GM19438 (cell line): Measurements from ENCODE around the gene SNRPA1.
A peak's percentile ranks its signal among the peaks of the same experiment; 100 is the strongest.

ENCODE experiments used
- ATAC-seq: cut with Tn5 transposase; IDR thresholded peaks from one replicate; pipeline ENCODE4 v1.9.1; 2021; ENCODE audit warnings: low read depth; ENCODE audit not compliant: unreplicated experiment

Gene SNRPA1

DNA sequence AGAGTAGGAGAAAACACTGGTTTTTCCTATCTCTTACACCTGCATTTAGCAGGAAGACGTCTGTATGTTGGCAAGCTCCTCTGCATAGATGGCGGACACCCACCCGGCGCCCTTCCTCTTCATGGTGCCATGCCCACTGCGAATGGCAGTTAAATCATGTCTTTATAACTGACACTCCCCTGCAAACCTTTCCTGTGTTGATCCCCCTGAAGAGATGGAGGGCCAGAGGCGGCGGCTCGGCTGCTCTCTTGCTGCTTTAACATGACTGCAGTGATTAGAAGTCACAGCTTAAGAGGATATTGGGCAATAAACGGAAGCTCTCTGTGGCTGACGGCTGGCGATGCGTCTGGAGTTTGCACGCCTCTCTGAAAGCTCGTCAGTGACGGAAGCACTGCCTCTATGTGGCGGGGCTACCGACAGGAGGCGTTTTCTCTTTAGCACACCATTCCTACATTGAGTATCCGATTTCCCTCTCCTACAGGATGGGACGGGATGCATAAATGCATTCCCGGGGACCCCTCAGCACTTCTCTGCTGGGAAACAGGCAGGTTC, 25.5 kb upstream of the SNRPA1 start:
- ATAC-seq, result peak; percentile 92

DNA sequence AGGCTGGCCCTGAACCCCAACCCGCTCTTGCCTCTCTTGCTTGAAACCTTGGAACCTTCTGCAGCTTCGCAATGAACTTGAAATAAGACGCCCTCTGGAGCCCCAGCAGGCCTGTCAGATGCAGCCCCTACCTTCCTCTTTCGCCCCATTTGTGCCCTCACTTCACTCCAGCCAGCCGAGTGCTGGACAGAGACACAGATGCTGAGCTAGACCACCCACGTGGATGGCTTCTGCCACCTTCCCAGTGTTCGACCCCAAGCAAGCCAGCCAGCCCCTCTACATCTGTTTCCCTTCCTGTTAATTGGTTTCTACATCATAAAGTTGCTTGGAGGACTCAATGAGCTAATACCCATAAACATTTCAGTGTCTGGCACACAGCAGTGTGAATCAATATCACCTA, 23.8 kb upstream of the SNRPA1 start:
- ATAC-seq, result no peak

DNA sequence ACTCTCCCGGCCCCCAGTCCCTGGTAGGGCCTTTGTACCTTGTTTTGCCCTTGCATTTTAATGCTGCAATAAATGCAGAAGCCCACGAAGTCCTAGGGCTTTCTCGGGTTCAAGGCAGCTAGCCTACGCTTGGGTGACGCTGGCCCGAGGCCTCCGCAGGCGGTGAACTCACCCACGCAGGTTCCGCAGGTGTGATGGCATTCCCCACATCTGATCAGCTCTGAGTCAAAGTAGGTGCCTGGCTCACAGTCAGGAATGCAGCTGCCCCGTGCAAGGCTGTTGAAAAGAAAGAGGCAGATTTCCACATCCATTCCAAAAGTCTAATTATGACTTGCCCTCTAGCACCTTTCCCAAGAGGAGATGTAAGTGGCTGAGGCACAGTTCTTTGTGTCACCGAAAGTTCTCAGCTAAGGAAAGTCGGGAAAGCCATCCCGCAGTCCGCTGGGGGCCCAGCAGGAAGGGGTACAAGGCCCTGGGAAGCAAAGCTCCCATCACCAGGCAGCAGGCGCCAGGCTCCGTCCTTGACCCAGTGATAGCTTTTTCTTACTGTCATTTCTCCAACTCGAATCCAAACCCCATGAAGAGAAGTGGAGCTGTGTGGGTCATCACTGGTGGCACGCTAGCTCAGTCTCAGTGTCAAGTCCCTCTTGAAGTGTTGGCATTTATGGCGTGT, 23.2 kb upstream of the SNRPA1 start:
- ATAC-seq, result no peak

DNA sequence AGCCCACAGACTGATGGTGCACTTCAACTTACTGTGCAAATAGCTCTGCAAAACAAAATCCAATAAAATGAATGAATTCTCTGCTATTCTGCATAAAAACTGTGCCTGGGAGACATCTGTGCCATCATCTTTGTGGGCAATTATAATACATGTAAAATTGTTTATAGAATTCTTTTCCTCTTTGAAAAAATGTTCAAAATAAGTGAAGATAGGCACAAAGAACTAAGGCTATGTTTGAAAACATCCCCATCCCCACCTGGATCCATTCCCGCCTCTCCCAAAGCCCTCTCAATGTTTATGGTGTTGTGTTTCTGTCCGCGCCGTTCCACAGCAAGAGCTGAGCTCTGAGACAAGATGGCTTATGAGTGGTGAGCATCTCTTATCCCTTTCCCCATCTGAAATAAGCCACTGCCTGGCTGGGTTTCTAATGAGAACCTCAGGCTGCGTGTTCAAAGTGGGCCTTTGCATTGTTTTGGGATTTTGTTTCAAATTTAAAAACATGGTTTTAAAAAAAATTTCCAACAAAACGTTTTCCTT, 22.4 kb upstream of the SNRPA1 start:
- ATAC-seq, result no peak

DNA sequence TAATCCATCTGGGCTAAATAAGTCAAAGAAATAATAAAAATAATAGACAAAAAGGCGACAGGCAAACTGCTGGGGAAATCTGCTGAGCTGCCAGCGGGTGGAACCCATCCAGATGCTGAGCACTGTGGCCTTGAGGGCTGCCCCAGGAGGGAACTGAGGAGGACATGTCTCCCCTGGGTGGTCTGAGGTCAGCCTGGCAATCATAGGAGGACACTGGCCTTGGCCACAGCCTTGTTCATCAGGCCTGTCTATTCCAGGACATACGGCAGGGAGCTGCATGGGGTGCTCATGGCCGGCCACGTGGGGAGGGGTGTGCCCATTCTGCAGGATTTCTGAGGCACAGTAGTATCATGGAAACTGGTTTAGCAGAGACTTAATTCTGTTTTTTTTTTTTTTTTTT, 21.5 kb upstream of the SNRPA1 start:
- ATAC-seq, result no peak

DNA sequence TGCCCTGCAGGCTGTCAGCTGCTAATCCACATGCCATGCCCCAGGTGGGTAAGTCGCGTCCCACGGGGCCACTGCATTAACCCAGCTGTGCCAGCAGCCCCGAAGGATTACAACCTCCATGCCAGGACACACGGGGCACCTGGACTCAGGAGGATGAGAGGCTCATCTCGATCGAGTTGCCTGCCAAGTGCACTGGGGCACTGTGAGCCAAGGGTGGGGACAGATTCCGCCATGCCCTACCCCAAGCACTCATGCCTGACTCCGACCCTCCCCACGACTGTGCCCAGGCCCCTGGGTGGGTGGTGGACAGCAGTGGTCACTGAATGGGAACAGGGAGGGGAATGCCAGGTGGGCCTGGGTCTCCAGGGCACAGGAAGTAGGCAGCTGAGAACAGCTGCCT, 20.7 kb upstream of the SNRPA1 start:
- no peak for ATAC-seq

DNA sequence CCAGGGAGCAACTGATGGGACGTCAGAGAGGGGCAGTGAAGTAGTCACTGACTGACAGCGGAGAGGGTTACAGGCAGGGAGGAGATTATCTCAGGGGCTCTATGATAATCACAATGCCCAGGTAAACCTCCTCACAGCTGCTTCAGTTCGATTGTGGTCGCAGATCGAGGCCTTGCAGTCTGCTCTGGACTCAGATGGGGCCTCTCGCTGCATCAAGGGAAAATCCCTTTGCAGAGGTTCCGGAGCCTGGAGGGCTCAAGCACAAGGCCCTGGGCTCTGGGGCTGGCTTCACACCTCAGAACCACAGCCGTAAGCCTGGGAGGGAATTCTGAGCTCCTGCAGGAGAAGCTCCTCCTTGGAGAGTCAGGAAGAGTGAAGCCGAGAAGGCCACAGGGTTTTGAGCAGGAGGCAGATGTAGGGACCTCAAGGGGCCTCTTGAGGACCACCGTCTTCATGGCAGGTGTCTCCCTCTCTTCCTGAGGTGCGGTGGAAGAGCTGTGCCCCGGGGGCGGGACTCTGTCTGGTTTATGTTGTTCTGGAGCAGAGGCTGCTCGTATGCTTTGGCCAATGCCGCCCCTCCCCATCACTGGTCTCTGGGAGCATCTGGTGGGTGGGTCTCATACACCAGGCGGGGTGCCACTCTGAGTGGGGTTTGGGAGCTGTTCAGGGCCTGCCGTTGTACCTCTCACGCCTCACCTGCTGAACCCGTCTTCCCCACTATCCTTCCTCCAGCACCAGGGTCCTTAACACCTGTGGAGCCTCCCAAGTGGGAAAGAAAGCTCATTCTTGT, 19.5 kb upstream of the SNRPA1 start:
- no peak for ATAC-seq

DNA sequence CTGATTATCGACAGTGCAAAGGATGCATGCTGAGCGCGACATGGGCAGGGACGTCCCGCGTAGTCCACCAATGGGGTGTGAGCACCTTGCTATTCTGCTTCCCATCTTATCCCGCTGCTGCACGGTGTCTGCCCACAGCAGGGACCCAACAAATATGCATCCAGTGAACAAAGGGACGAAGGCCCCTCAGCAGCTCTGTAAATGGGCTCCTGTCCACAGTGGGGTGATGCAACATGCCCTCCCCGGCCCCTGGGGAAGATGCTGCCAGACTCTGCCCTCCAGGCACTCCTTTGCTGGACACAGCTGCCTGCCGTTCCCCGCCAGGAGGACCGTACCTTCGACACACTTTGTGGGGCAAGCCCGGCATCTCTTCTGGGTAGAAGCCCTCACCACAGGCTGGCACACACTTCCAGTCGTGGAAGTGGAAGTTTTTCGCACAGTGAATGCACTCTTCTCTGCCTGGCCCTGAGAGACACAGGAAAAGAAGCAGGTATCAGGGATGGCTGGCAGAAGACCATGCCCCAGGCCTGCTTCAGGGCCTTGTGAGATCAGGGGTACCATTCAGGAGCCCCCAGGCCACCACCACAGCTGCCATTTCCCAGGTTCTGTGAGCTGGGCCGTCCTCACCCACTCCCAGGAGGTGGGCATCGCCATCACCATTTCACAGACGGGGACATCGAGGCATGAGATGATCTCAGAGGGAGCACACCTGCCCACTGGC, 18.2 kb upstream of the SNRPA1 start:
- ATAC-seq, result no peak

DNA sequence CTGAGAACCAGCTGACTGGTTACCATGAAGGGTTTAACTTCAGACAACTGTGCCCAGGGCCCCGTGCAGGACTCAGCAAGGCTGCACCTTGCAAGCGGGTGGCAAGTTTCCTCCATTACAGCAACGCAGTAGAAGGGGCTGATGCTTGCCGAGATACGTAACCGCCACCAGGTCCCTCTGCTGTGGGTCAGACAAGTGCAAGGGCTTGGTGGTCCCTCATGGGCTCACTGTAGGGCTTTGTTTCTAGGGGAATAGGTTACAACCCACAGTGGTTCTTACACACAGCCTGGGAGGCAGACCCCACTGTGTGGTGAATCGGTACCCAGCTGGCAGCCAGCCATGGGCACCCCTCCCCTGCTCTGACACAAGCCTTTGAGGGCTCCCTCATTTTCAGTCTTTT, 15.5 kb upstream of the SNRPA1 start:
- ATAC-seq, result no peak

DNA sequence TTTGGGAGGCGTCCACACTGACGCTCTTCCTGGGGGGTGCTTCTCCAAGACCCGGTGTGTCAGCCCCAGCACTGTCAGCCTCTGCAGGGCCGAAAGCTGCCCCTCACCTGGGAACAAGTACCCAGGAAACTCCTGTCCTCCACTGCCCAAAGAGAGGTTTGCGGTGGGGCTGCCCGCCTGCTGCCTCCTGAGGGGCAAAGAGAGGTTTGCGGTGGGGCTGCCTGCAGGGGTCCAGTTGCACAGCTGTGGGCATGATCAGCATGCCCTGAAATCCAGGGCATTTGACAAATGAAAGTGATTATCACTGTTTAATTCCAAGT, 15.1 kb upstream of the SNRPA1 start:
- no peak for ATAC-seq

DNA sequence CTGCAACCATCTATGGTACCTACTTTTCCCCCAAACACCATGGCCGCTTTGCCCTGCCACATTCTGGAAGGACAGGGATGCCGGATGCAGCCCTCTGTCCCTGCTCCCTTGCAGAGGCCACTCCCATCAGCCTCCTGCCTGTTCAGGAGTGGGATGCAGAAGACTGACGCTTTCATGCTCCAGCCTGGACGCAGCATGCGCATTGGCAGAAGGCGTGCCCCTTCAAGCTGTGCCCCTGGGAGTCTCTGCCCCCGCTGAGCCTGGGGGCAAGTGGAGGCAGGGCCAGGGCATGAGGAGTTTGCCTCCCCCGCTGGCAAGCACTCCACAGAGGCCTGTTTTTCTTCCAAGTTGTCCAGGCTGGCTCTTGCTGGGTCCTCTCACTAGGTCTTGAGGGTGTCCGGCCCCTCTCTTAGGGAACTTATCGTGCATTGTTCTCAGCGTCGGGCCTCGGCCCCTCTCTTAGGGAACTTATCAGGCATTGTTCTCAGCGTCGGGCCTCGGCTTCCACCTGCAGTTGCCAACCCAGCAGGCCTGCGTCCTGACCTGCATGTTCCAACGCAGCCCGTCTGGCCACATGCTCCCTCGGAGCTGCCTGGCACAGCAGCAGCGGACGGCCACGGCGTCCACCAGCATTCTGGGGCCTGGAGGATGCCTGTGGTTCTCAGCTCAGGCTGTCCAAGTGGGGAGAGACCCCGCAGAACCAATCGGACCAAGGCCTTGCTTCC, 14.6 kb upstream of the SNRPA1 start:
- ATAC-seq, result no peak

DNA sequence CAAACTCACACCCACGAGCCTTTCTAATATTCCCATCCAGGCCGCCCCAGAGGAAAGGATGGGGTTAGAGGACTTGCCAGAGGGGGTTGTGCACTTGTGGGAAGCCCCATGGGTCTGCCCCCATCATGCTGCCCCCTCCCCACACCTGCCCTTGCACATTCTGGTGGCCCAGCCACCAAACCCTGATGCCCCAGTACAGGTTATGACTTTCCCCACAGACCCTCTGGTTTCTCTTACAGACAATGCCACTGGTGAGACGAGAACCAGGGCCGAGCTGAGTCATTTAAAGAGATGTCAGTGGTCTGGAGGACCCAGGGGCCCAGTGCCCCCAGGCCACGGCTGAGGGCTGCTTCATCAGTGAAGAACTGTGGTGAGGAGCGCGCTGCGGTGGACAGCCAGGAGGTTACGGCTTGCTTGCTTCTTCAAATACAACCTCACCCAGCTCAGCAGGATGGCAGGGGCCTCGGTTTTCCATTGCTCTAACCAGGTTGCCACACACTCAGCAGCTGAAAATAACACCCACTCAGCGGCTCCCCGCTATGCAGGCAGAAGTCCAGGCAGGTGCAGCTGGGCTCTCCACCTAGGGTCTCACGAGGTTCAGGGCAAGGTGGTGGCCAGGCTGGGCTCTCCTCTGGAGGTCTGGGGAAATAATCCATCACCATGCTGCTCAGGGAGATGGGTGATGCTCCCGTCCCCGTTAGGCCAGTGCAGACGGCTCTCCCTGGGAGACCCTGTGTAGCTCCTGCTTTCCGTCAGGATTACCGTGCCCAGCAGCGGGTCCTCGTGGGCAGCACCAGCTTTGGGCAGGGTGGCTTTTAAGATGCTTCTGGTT, 13.8 kb upstream of the SNRPA1 start:
- no peak for ATAC-seq

DNA sequence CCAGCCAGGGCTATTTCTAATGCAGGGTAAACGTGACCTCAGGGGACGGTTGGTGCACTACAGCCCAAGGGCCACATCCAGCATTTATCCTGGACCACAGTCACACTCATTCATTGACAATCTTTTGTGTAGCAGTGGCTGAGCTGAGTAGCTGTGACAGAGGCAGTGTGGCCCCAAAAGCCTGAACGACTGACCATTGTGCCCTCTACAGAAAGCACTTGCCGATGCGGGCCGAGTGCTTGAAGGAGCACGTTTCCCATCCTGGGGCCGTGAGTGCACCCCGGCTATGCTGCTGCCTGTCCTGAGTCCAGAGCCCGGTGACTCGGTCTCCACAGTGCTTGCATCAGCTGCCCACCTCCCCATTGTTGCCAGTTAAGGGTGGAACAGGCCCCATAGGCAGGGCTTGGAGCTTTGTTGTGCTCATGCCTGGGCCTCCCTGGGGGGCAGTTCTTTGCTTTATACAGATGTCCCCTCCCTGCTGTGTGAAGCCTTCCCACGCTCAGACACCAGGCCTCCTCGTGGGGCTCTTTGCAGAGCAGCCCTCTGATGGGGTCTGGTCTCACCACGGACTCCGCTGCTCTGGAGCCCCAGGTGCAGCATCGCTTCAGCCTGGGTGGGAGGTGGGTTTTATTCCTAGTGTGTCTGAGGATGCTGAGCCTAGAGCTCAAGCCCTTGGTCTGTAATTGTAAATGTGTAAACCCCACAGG, 13.0 kb upstream of the SNRPA1 start:
- no peak for ATAC-seq

DNA sequence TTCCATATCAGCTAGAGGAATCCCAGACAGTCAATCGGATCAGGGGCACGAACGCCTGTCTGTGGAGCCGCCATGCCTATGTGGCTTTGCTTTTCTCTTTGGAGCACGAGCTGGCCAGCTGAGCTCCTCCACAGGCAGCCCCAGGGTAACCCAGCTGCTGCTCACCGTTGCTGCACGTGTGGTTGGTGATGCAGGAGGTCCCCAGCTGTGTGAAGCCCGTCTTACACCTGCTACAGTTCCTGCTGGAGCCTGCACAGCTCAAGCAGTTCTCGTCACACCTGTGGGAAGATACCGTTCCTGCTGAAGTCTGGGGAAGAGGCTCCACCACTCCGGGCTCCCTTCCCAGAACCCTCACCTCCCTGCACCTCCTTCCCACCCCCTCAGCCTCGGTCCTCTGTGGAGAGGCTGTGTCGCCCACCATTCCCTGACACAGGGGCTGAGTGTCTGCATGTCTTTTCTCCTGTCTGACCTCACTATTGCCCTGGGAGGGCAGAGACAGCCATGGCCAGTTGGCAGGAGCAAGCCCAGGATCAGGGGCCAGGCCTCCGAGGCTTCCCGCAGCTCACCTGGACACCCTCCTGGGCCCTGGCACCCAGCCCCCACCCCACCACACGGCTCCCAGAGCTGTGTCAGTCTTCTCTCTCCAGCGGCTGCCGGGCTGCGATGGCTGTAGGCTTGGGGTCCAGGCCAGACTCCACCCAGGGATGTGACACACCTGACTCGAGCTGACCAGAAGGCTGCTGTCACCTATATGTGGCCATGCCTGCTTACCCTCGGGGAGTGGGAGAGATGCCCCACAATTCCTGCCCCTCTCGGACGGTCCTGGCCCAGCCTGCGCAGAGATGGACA, 12.2 kb upstream of the SNRPA1 start:
- no peak for ATAC-seq

DNA sequence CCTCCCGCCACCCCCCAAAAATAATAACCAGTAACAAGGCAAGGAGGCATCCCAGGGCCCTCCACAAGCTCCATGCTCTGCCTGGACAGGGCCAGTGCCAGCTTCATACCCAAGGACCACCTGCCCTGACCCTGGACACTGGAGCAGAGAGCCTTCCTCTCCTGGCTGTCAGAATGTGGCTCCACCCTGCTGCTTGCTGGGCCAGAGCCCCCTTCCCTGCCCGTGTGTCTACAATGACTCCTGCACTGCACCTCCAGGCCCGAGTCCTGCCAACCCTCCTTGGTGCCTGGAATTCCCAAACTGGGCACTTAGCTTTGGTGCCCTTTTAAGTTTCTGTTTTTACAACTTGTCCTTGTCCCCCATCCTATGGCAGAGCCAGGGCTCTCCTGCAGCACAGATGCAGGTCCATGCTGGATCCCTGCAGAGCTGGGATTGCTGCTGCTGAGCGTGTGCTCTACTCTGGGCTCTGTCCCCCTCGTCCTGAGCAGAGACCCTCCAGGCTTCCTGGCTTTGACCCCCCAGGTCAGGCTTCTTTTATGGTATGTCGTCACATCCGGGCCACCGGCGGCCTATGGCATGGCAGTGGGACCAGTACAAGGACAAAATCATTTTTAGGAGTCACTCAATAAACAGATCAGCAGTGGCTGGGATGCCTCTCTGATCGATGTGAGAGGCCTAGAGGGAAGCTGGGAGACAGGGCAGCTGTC, 11.4 kb upstream of the SNRPA1 start:
- no peak for ATAC-seq

DNA sequence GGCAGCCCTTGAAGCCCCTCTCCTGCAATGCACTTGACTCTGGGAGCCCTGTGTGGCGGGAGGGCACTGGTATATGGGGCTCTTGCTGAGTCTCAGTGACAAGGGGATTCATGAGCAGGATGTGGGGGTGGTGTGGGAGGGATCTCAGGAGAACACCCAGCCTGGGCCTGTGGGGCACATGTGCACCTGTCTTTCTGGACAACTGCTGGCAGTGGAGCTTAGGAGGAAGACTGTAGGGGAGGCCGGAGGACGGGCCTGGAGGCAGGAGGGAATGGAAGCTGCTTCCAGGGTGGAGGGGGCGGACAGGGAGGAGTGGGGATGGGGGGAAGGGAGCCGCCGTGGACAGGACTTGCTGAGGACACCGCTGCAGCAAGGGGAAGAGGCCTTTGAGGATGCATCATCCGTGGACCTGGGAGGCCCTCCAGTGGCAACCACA, 10.8 kb upstream of the SNRPA1 start:
- ATAC-seq, result no peak

DNA sequence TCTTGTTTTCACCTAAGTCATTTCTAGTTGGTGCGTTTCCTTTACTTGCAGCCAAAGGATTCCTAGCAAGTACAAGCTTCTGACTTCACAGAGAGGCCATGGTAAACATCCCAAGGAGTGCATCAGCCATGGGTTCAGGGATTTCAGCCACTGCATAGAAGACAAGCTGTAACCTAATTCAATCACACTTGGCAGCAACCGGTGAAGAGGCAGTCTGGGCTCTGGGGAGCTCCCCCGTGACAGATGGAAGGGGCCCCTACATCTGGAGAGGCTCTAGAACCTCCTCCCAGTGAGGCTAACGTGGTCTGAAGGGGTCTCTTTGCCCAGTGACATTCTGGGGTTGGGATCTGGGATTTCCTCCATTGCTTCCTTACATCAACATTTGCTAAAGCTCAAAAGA, 8.4 kb upstream of the SNRPA1 start:
- ATAC-seq, result no peak
